Jurkat, Clone E6-1 (cell line): ENCODE results near the gene CD207.
"Not testable (repeated sequence)": the region's sequence is repeated elsewhere in the genome, so short reads cannot be mapped to it uniquely, and the experiment has no call there.

Source experiments
- DNase-seq: peaks from one replicate; pipeline ENCODE4 v3.0.0-alpha.2; 2011; ENCODE audit warnings: low read depth, low spot score
- H3K4me3 ChIP-seq: 2 replicates; pipeline ENCODE4 v1.5.1; 2011; ENCODE audit warnings: mild to moderate bottlenecking, low read length, control low read depth, moderate library complexity

The CD207 gene

GRCh38 chr2:70799706-70800105 lies 35.9 kb downstream of the CD207 start:
- no peak overlapping the region for H3K4me3 ChIP-seq
- no peak for DNase-seq

DNA sequence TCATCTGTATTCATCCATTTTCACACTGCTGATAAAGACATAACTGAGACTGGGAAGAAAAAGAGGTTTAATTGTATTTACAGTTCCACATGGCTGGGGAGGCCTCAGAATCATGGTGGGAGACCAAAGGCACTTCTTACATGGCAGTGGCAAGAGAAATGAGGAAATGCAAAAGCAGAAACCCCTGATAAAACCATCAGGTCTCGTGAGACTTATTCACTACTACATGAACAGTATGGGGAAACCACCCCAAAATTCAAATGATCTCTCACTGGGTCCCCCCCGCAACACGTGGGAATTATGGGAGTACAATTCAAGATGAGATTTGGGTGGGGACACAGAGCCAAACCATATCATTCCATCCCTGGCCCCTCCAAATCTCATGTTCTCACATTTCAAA lies 37.6 kb downstream of the CD207 start:
- not testable (repeated sequence) for H3K4me3 ChIP-seq, DNase-seq

- H3K4me3 ChIP-seq, result no peak overlapping the region
- no peak for DNase-seq
Measured at GRCh38 chr2:70797506-70797905, 38.1 kb downstream of the CD207 start.

GRCh38 chr2:70796262-70796661 lies 39.4 kb downstream of the CD207 start:
- DNase-seq, result no peak
- H3K4me3 ChIP-seq, result no peak overlapping the region

DNA sequence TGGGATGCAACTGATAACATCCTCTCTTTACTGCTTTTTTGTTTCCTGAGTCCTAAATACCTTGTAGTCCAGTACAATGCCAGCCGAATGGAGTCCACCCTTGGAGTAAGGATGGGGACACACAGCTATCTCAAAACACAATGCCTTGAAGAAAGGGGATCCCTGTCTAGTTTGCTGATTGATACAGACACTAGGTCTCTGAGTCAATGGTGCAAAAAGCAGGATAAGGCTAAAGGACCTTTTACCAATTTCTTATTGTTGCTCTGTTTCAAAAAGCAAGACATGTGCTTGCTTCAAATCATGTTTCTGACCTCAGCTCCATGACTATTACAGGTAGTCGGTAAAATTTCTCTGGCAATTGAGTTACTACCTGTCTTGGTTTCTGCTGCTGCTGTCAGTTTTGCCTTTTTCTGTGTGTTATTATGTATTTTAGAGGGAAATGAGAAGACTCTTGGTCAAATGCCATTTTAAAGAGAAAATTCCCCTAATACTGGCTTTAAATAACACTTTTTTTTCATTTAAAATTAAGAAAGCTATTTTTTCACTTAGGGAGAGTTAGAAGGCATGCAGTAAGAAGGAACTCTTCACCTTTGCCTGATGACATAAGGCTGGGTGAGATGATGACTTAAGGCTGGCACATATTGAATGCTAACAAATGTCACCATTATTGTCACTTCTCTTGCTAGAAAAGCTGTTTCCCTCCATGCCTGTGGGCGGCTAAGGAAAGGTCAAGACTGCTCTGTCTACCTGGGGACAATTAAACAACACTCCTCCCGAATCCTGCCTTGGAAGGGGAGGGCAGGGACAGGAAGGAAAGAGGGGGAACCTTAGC lies 40.2 kb downstream of the CD207 start:
- no peak overlapping the region for H3K4me3 ChIP-seq
- no peak for DNase-seq

DNA sequence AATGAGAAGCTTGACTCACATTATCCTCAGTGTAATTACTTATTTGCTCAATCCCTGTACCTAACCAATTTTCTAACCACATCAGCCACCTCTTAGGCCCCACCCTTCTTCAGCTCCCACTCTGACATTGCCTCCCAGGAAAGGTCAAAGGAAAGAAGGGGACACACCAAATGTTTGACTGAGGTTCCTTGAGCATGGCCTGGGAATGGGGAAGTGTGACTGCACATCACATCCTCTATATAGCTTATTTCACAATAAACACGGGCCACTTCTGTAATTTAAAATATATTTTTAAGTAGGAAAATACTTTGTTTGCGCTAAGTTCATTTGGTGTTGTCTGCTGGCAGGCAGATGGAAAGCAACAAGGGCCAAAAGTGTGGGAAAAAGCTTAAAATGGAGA lies 42.2 kb downstream of the CD207 start:
- DNase-seq, result no peak
- no peak overlapping the region for H3K4me3 ChIP-seq

- no peak for DNase-seq
Measured at GRCh38 chr2:70790136-70790828, 45.3 kb downstream of the CD207 start, which contains the start of gene FIGLA. FIGLA (minus strand) TSS chr2:70790643; CDS start chr2:70790638, 5 bp downstream.

DNA sequence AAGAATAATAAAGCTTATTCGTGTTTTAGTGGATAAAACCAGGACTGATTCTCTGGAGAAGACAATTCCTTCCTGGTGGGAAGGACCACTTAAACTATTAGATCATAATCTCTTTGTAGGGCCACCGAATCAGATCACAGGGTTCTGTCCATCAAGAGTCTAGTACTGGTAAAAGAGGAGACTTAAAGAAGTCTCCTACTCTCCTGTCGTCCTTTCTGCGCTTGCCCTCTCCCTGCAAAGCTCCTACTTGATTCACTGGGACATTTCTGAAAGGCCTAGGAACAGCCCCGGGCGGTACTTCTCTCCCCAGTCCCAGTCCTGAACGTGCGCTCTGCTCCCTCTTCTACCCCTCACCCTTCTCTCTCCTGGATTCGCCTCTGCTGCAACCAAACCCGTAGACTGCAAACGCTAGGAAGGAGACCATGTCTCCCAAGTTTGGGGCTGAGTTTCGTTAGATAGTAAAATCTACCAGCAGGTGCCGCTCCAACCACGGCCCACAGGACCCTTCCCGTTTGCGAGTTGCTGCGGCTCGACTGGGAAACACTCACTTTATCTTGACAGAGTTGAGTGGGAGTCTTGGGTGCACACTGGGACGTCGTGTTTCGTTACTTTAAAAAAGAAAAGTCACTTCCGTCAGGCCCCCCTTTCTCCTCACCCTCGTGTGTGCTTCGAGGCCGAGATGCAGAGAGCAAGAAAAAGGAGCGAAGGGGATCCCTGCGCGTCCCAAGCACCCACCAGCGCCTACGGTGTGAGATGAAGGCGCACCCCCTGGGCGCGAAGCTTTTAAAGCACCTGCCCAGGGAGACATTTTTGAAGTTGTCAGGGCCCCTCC lies 46.1 kb downstream of the CD207 start:
- DNase-seq, result peak; percentile 50
- no peak overlapping the region; the same call in 1 of the 2 replicates for H3K4me3 ChIP-seq

More at GRCh38 chr2:70790136-70790828, 45.3 kb downstream of the CD207 start, which contains the start of gene FIGLA:
- no peak within 1 kb of the TSS; the same call in 1 of the 2 replicates for H3K4me3 ChIP-seq

DNA sequence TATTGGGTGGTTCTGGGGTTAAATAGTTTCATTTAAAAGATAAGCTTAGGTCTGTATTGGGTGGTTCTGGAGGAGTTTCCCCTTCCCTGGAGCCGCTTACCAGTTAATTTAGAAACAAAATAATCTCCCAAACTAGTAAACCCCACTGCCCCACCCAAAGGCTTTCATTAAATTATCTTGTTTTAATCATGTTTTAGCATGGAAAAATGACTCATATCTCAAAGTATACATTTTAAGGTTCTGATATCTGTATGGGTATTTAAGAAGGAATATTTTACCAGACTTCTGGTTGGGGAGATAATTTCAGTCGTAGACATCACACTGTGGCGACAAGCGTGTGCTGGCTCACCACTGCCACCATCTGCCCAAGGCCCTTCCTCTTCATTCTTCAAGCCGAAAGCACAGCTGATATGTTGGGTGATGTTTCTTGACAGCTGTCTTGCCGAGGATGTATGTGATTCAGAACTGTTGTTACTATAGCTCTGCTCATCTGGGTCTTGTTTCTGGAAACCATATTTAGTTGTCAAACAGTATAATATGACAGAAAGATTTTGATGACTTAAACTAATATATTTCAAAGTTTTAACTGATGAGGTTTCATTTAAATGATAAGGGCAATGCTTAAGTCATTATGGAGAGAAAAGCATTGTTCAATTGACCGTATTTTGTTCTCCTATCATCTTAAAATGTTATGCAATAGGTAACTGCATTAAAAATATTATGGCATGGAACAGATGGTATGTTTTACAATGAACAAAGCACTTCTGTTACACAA lies 50.3 kb downstream of the CD207 start:
- H3K4me3 ChIP-seq, result no peak overlapping the region
- peak; percentile 46 for DNase-seq

GRCh38 chr2:70784320-70784719 lies 51.3 kb downstream of the CD207 start:
- no peak for DNase-seq
- no peak overlapping the region for H3K4me3 ChIP-seq
